ENCODE results near the gene DIS3.

DIS3 gene

GRCh38 chr13:72781451-72782439 lies at the start of gene DIS3, which contains the start of gene PIBF1:
Gene DIS3, minus strand, starts transcription at chr13:72781900. Its CDS starts 68 bp downstream, at chr13:72781832.
Gene PIBF1, plus strand, starts transcription at chr13:72782133. Its CDS starts 1,337 bp downstream, at chr13:72783470.
- no peak for TF ChIP-seq USF1 (IDR thresholded peaks at IDR 0.05)
- 0 out of 2 replicates have a peak, but pooled peaks have one; percentile 26 for TF ChIP-seq YY1 (IDR thresholded peaks at IDR 0.05; ENCODE audit: low read depth)
- TF ChIP-seq NFIC (IDR thresholded peaks at IDR 0.05), result no peak
- no peak for TF ChIP-seq TCF12 (IDR thresholded peaks at IDR 0.05; ENCODE audit: low read depth)
- TF ChIP-seq EGR1 (IDR thresholded peaks at IDR 0.05), result peak; percentile 73
- TF ChIP-seq TAF1 (IDR thresholded peaks at IDR 0.05; ENCODE audit: low read depth), result peak; percentile 86
- 0 out of 2 replicates have a peak, but pooled peaks have one; percentile 29 for TF ChIP-seq ZBTB7A (IDR thresholded peaks at IDR 0.05; ENCODE audit: low read depth)
- 0 out of 2 replicates have a peak, but pooled peaks have one; percentile 18 for TF ChIP-seq CREB1 (IDR thresholded peaks at IDR 0.05; ENCODE audit: low read depth)

- no peak for TF ChIP-seq REST (IDR thresholded peaks at IDR 0.05; ENCODE audit: low read depth)
- TF ChIP-seq YY1 (IDR thresholded peaks at IDR 0.05; ENCODE audit: low read depth), result no peak
- TF ChIP-seq RAD21 (IDR thresholded peaks at IDR 0.05; ENCODE audit: low read depth), result no peak
- no peak for TF ChIP-seq TAF1 (IDR thresholded peaks at IDR 0.05; ENCODE audit: low read depth)
- TF ChIP-seq TEAD4 (IDR thresholded peaks at IDR 0.05), result no peak
- no peak for TF ChIP-seq EP300 (IDR thresholded peaks at IDR 0.05; ENCODE audit: borderline replicate concordance)
- TF ChIP-seq EGR1 (IDR thresholded peaks at IDR 0.05), result no peak
- TF ChIP-seq MAX (IDR thresholded peaks at IDR 0.05), result no peak
- TF ChIP-seq TCF12 (IDR thresholded peaks at IDR 0.05; ENCODE audit: low read depth), result no peak
- no peak for TF ChIP-seq NFIC (IDR thresholded peaks at IDR 0.05)
- no peak for TF ChIP-seq FOXM1 (IDR thresholded peaks at IDR 0.05; ENCODE audit: borderline replicate concordance, low read depth)
- TF ChIP-seq CEBPB (IDR thresholded peaks at IDR 0.05), result no peak
- TF ChIP-seq CREB1 (IDR thresholded peaks at IDR 0.05; ENCODE audit: low read depth), result no peak
- TF ChIP-seq USF1 (IDR thresholded peaks at IDR 0.05), result no peak
- no peak for TF ChIP-seq ZBTB7A (IDR thresholded peaks at IDR 0.05; ENCODE audit: low read depth)
These were observed 42.0 kb upstream of the DIS3 start for GRCh38 chr13:72823724-72824123.

- no peak for TF ChIP-seq EGR1 (IDR thresholded peaks at IDR 0.05)
These were observed 41.4 kb upstream of the DIS3 start for GRCh38 chr13:72823081-72823480.

GRCh38 chr13:72820898-72821279 lies 39.2 kb upstream of the DIS3 start:
- TF ChIP-seq CREB1 (IDR thresholded peaks at IDR 0.05; ENCODE audit: low read depth) (no peak), ZBTB7A (IDR thresholded peaks at IDR 0.05; ENCODE audit: low read depth) (no peak), EP300 (IDR thresholded peaks at IDR 0.05; ENCODE audit: borderline replicate concordance) (no peak), CEBPB (IDR thresholded peaks at IDR 0.05) (no peak), TCF12 (IDR thresholded peaks at IDR 0.05; ENCODE audit: low read depth) (no peak), USF1 (IDR thresholded peaks at IDR 0.05) (no peak), REST (IDR thresholded peaks at IDR 0.05; ENCODE audit: low read depth) (no peak), FOXM1 (IDR thresholded peaks at IDR 0.05; ENCODE audit: borderline replicate concordance, low read depth) (no peak), NFIC (IDR thresholded peaks at IDR 0.05) (no peak), RAD21 (IDR thresholded peaks at IDR 0.05; ENCODE audit: low read depth) (no peak), TEAD4 (IDR thresholded peaks at IDR 0.05) (no peak)

- no peak for TF ChIP-seq USF1 (IDR thresholded peaks at IDR 0.05)
- no peak for TF ChIP-seq CREB1 (IDR thresholded peaks at IDR 0.05; ENCODE audit: low read depth)
- TF ChIP-seq FOXM1 (IDR thresholded peaks at IDR 0.05; ENCODE audit: borderline replicate concordance, low read depth), result no peak
- TF ChIP-seq NFIC (IDR thresholded peaks at IDR 0.05), result no peak
- TF ChIP-seq CEBPB (IDR thresholded peaks at IDR 0.05), result no peak
- TF ChIP-seq TAF1 (IDR thresholded peaks at IDR 0.05; ENCODE audit: low read depth), result no peak
- no peak for TF ChIP-seq MAX (IDR thresholded peaks at IDR 0.05)
- no peak for TF ChIP-seq ZBTB7A (IDR thresholded peaks at IDR 0.05; ENCODE audit: low read depth)
- TF ChIP-seq RAD21 (IDR thresholded peaks at IDR 0.05; ENCODE audit: low read depth), result no peak
- TF ChIP-seq TCF12 (IDR thresholded peaks at IDR 0.05; ENCODE audit: low read depth), result no peak
- TF ChIP-seq TEAD4 (IDR thresholded peaks at IDR 0.05), result no peak
- no peak for TF ChIP-seq YY1 (IDR thresholded peaks at IDR 0.05; ENCODE audit: low read depth)
- TF ChIP-seq REST (IDR thresholded peaks at IDR 0.05; ENCODE audit: low read depth), result no peak
- no peak for TF ChIP-seq EGR1 (IDR thresholded peaks at IDR 0.05)
- TF ChIP-seq EP300 (IDR thresholded peaks at IDR 0.05; ENCODE audit: borderline replicate concordance), result no peak
These were observed 38.6 kb upstream of the DIS3 start for GRCh38 chr13:72820156-72820897.

Measured in Ishikawa (cell line).